Panc1 (cell line): ENCODE measurements around the gene INSYN1. TPM values are rescaled to one million over a fixed set of nuclear protein-coding genes. Genes with fewer than 3 reads are reported as not detected.
A peak's percentile ranks its signal among the peaks of the same experiment; 100 is the strongest.
"Not testable (repeated sequence)": the region's sequence is repeated elsewhere in the genome, so short reads cannot be mapped to it uniquely, and the experiment has no call there.

Experiments
- ATAC-seq: fragments of 200-7000 bp; cut with Tn5 transposase; 2 replicates; pipeline ENCODE4 v1.9.1; 2020; ENCODE audit warnings: mild to moderate bottlenecking, moderate library complexity
- BruUV-seq: library from RNA; stranded (reverse); fragments of 400-500 nt; replicated peaks from 2 replicates; lab custom pipeline; 2021; lab: Mats Ljungman, UMichigan
- CTCF ChIA-PET: fragments of 300-600 bp; sonication (Branson Sonifier 250); formaldehyde crosslinking; loops from one replicate; lab custom pipeline; 2022; ENCODE audit warnings: antibody characterized with exemption; lab: Charles Lee
- POLR2A ChIA-PET: fragments of 300-600 bp; sonication (Branson Sonifier 250); formaldehyde crosslinking; loops from one replicate; lab custom pipeline; 2022; ENCODE audit warnings: antibody characterized with exemption; lab: Charles Lee
- DNase-seq: peaks from one replicate; pipeline ENCODE4 v3.0.0-alpha.2; 2010; ENCODE audit warnings: low read depth, low spot score
- H3K27ac ChIP-seq: 2 replicates; pipeline ENCODE4 v1.5.1; 2011; ENCODE audit warnings: mild to moderate bottlenecking, low read length, inconsistent platforms
- H3K27me3 ChIP-seq: fragments of 200-500 bp; sonication (Bioruptor generic); 2 replicates; pipeline ENCODE4 v1.6.0; 2014; ENCODE audit warnings: low read length, inconsistent platforms; ENCODE audit not compliant: control insufficient read depth, insufficient read depth
- H3K36me3 ChIP-seq: fragments of 200-500 bp; sonication (Bioruptor generic); 2 replicates; pipeline ENCODE4 v1.5.1; 2014; ENCODE audit warnings: inconsistent platforms, mild to moderate bottlenecking, low read length, moderate library complexity; ENCODE audit not compliant: control insufficient read depth, insufficient read depth
- H3K4me1 ChIP-seq: 2 replicates; pipeline ENCODE4 v1.5.1; 2011; ENCODE audit warnings: inconsistent platforms, mild to moderate bottlenecking, low read length, moderate library complexity; ENCODE audit not compliant: control insufficient read depth, insufficient read depth
- H3K4me3 ChIP-seq, 2 experiments: 2 replicates each; pipeline ENCODE4 v1.5.1; 2011 to 2012; ENCODE audit warnings: low read depth in 2 of 2, low read length in 2 of 2, mild to moderate bottlenecking in 2 of 2, inconsistent platforms in 1 of 2, moderate library complexity in 1 of 2
- H3K9me3 ChIP-seq: fragments of 200-500 bp; sonication (Bioruptor generic); 2 replicates; pipeline ENCODE4 v1.5.1; 2014; ENCODE audit warnings: low read depth, mild to moderate bottlenecking, inconsistent platforms, low read length, moderate library complexity; ENCODE audit not compliant: control insufficient read depth, insufficient read depth
- TCF7L2 ChIP-seq: IDR thresholded peaks from 2 replicates; pipeline ENCODE4 v1.6.1; 2011; ENCODE audit warnings: mild to moderate bottlenecking, low read depth, low read length, inconsistent platforms
- in situ Hi-C: cut with HindIII; loops from 2 replicates; pipeline ENCODE4 v1.10.0; 2016; ENCODE audit warnings: low sequenced_read_pairs, low pct_unique_long_range_greater_than_20kb
- intact Hi-C: fragments of 100-400 bp; cut with micrococcal nuclease; formaldehyde crosslinking; loops from one replicate; pipeline ENCODE4 v1.10.0; 2022; ENCODE audit not compliant: unreplicated experiment
- total RNA-seq: library from RNA; stranded (reverse); gene quantifications from one replicate; pipeline ENCODE4 v1.2.1, GENCODE V29; 2021; ENCODE audit not compliant: unreplicated experiment
- TF ChIP-seq, protein P1 (sequence below): fragments of 450-650 bp; IDR thresholded peaks from 2 replicates; pipeline ENCODE4 v1.5.1; 2017; ENCODE audit warnings: mild to moderate bottlenecking

The INSYN1 gene
- total RNA-seq, 1 experiment from 2014 or later: 2.6 TPM

DNA sequence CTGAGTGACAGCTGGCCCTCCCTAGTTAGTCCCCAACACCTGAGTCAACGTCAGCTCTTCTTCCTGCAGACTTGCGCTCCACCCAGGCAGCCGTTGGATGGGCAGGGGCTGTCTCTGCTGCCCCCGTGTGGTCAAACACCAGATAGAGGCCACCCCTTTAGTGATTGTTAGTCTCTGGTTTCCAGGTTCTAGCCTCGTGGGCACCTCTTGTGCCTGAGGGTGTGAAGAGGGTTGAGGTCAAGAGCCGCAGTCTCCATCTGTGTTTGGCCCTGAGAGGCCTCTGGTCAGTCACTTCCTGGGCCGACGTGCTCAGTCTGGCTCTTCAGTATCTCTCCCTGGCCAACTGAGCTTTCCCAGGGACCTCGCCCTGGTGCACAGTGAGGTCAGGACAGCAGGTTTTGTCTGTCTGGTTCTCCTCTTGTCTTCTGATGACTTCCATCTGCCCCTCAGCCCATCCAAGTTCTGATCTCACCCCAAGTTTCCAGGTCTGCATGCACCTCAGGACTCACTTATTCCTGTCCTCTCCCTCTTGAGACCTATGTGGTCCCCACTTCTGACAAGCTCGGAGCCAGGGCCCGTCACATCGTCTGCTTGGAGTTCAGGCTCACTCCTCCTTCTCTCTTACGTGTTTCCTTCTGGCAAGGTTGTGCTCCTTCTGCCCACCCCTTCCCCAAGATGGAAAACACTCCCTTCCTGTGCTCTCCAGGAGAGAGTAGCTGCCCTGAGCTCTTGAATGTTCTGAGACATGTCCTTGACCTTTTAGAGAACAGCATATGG lies 48.1 kb downstream of the INSYN1 start:
- ATAC-seq: peak; percentile 86
- in situ Hi-C loops: no loop called here
- no peak overlapping the region for H3K27ac ChIP-seq
- H3K4me1 ChIP-seq: no peaks in the 10 kb centered on the region
- ChIA-PET CTCF (interaction anchor here (0.6 to 3.0 kb wide), 9 partner anchors 14 to 383 kb away, joined by 3 to 8 read pairs (median 3); no protein-coding TSS in a partner anchor), POLR2A (interaction anchor here (0.6 kb wide), 1 partner anchor 30 kb away, joined by 4 read pairs; no protein-coding TSS in a partner anchor)
- BruUV-seq: no TSS peak
- intact Hi-C loops: loop anchor here (10.0 kb wide), 1 partner anchor 400 kb away; no protein-coding TSS in a partner anchor
- no peak overlapping the region for H3K4me3 ChIP-seq
- H3K27me3 ChIP-seq: no peaks in the 10 kb centered on the region
- DNase-seq: no peak
- no peak for TF ChIP-seq TCF7L2
- TF ChIP-seq, protein P1, sequence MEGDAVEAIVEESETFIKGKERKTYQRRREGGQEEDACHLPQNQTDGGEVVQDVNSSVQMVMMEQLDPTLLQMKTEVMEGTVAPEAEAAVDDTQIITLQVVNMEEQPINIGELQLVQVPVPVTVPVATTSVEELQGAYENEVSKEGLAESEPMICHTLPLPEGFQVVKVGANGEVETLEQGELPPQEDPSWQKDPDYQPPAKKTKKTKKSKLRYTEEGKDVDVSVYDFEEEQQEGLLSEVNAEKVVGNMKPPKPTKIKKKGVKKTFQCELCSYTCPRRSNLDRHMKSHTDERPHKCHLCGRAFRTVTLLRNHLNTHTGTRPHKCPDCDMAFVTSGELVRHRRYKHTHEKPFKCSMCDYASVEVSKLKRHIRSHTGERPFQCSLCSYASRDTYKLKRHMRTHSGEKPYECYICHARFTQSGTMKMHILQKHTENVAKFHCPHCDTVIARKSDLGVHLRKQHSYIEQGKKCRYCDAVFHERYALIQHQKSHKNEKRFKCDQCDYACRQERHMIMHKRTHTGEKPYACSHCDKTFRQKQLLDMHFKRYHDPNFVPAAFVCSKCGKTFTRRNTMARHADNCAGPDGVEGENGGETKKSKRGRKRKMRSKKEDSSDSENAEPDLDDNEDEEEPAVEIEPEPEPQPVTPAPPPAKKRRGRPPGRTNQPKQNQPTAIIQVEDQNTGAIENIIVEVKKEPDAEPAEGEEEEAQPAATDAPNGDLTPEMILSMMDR: peak; percentile 95
- H3K36me3 ChIP-seq: peaks cover 3% of the 10 kb centered on the region; the same call in 1 of the 2 replicates
- H3K9me3 ChIP-seq: no peaks in the 10 kb centered on the region

DNA sequence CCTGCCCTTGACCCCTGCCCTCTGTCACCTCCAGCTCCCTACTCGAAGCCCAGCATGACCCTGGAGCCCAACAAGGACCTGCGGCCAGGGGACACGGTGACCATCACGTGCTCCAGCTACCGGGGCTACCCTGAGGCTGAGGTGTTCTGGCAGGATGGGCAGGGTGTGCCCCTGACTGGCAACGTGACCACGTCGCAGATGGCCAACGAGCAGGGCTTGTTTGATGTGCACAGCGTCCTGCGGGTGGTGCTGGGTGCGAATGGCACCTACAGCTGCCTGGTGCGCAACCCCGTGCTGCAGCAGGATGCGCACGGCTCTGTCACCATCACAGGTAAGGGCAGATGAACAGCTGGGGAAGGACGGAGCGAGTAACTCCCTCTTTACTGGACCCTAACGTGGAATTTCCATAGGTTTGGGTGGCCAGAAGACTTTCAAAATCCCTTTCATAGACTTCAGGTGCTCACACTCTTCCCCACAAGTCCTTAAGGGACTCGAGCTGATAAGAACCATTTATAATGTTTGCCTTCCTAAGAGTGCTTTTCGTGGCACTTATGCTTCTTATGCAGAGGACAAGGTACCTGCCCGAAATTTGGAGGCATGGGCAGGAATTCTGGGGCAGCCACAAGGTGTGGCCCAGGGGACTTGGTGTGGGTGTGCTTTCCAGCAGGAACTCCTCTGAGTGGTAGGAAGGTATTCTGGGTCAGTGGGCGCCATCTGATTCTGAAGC lies 48.8 kb downstream of the INSYN1 start:
- H3K4me1 ChIP-seq, in situ Hi-C loops, H3K27me3 ChIP-seq, H3K9me3 ChIP-seq, H3K27ac ChIP-seq, DNase-seq, H3K36me3 ChIP-seq, H3K4me3 ChIP-seq, BruUV-seq: not testable (repeated sequence)
- intact Hi-C loops: loop anchor here (10.0 kb wide), 1 partner anchor 400 kb away; no protein-coding TSS in a partner anchor
- ATAC-seq: peak; percentile 19
- ChIA-PET POLR2A (interaction anchor here (0.6 kb wide), 1 partner anchor 29 kb away, joined by 4 read pairs; no protein-coding TSS in a partner anchor), CTCF (interaction anchor here (0.6 to 3.0 kb wide), 5 partner anchors 21 to 382 kb away, joined by 3 to 8 read pairs (median 3); no protein-coding TSS in a partner anchor)

DNA sequence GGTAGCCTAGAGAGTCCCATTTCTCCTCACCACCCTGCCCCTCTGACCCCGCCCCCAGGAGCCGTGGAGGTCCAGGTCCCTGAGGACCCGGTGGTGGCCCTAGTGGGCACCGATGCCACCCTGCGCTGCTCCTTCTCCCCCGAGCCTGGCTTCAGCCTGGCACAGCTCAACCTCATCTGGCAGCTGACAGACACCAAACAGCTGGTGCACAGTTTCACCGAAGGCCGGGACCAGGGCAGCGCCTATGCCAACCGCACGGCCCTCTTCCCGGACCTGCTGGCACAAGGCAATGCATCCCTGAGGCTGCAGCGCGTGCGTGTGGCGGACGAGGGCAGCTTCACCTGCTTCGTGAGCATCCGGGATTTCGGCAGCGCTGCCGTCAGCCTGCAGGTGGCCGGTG lies 49.5 kb downstream of the INSYN1 start:
- intact Hi-C loops: loop anchor here (10.0 kb wide), 1 partner anchor 399 kb away; no protein-coding TSS in a partner anchor
- DNase-seq, ATAC-seq, H3K4me1 ChIP-seq, H3K9me3 ChIP-seq, in situ Hi-C loops, POLR2A ChIA-PET, H3K36me3 ChIP-seq, H3K27ac ChIP-seq, H3K27me3 ChIP-seq, H3K4me3 ChIP-seq, BruUV-seq: not testable (repeated sequence)
- CTCF ChIA-PET: interaction anchor here (3.0 kb wide), 1 partner anchor 67 kb away, joined by 8 read pairs; no protein-coding TSS in a partner anchor

DNA sequence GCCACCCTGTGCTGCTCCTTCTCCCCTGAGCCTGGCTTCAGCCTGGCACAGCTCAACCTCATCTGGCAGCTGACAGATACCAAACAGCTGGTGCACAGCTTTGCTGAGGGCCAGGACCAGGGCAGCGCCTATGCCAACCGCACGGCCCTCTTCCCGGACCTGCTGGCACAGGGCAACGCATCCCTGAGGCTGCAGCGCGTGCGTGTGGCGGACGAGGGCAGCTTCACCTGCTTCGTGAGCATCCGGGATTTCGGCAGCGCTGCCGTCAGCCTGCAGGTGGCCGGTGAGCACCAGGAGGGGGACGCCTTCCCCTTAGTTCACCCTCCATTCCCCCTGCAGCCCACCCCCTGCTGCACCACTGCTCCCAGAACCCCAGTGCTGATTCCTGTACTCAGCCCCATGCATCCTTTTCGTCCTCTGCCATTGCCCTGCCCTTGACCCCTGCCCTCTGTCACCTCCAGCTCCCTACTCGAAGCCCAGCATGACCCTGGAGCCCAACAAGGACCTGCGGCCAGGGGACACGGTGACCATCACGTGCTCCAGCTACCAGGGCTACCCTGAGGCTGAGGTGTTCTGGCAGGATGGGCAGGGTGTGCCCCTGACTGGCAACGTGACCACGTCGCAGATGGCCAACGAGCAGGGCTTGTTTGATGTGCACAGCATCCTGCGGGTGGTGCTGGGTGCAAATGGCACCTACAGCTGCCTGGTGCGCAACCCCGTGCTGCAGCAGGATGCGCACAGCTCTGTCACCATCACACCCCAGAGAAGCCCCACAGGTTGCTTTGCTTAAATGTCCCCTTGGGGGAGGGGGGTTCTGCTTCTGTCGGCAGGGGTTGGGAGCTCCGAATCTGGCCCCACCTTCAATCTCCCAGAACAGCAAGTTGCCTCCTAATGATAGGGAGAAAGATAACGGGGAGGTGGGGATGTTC lies 50.6 kb downstream of the INSYN1 start:
- CTCF ChIA-PET: interaction anchor here (0.7 kb wide), 1 partner anchor 80 kb away, joined by 5 read pairs; no protein-coding TSS in a partner anchor
- ATAC-seq, H3K27ac ChIP-seq, H3K36me3 ChIP-seq, H3K9me3 ChIP-seq, DNase-seq, H3K27me3 ChIP-seq, H3K4me1 ChIP-seq, BruUV-seq, POLR2A ChIA-PET, in situ Hi-C loops, H3K4me3 ChIP-seq: not testable (repeated sequence)
- intact Hi-C loops: loop anchor here (10.0 kb wide), 1 partner anchor 398 kb away; no protein-coding TSS in a partner anchor
